ENCODE measurements around the gene GCAT.

DNA sequence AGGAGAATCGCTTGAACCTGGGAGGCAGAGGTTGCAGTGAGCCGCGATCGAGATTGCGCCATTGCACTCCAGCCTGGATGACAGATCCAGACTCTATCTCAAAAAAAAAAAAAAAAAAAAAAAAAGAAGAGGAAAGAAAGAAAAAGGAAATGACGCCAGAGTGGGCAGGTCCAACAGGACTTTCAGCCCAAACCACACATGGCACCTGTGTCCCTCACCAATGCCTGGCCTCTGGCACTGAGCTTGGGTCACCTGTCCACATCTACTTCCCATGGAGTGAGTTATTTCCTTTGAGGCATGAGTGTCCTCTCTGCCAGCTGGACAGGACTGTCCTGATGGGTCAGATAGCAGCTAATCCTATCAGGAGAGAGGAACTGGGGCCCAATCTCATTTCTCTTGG, 15.2 kb upstream of the GCAT start:
- TF ChIP-seq, protein P1, sequence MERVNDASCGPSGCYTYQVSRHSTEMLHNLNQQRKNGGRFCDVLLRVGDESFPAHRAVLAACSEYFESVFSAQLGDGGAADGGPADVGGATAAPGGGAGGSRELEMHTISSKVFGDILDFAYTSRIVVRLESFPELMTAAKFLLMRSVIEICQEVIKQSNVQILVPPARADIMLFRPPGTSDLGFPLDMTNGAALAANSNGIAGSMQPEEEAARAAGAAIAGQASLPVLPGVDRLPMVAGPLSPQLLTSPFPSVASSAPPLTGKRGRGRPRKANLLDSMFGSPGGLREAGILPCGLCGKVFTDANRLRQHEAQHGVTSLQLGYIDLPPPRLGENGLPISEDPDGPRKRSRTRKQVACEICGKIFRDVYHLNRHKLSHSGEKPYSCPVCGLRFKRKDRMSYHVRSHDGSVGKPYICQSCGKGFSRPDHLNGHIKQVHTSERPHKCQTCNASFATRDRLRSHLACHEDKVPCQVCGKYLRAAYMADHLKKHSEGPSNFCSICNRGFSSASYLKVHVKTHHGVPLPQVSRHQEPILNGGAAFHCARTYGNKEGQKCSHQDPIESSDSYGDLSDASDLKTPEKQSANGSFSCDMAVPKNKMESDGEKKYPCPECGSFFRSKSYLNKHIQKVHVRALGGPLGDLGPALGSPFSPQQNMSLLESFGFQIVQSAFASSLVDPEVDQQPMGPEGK (CRISPR knock-in tag; IDR thresholded peaks at IDR 0.05; ENCODE audit: borderline replicate concordance), result no peak
- TF ChIP-seq, protein P2, sequence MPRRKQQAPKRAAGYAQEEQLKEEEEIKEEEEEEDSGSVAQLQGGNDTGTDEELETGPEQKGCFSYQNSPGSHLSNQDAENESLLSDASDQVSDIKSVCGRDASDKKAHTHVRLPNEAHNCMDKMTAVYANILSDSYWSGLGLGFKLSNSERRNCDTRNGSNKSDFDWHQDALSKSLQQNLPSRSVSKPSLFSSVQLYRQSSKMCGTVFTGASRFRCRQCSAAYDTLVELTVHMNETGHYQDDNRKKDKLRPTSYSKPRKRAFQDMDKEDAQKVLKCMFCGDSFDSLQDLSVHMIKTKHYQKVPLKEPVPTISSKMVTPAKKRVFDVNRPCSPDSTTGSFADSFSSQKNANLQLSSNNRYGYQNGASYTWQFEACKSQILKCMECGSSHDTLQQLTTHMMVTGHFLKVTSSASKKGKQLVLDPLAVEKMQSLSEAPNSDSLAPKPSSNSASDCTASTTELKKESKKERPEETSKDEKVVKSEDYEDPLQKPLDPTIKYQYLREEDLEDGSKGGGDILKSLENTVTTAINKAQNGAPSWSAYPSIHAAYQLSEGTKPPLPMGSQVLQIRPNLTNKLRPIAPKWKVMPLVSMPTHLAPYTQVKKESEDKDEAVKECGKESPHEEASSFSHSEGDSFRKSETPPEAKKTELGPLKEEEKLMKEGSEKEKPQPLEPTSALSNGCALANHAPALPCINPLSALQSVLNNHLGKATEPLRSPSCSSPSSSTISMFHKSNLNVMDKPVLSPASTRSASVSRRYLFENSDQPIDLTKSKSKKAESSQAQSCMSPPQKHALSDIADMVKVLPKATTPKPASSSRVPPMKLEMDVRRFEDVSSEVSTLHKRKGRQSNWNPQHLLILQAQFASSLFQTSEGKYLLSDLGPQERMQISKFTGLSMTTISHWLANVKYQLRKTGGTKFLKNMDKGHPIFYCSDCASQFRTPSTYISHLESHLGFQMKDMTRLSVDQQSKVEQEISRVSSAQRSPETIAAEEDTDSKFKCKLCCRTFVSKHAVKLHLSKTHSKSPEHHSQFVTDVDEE (CRISPR knock-in tag; IDR thresholded peaks at IDR 0.05), result no peak
- TF ChIP-seq BACH2 (CRISPR knock-in tag; IDR thresholded peaks at IDR 0.05; ENCODE audit: borderline replicate concordance) (no peak), TOX (CRISPR knock-in tag; IDR thresholded peaks at IDR 0.05; ENCODE audit: borderline replicate concordance) (no peak)

All from SK-N-SH treated with all-trans-retinoic acid at 6 μM for 48 hours (cell line).